ENCODE data around the gene LBP. TPM values are rescaled to one million over a fixed set of nuclear protein-coding genes. Genes with fewer than 3 reads are reported as not detected.

Gene LBP
- total and polyA plus RNA-seq, 2 donors (not counting 1 experiment from before 2014, with no cell fraction given): not detected

- WGBS (ENCODE audit: insufficient coverage): 66% methylated on average over 8 of the region's 8 CpGs
- ATAC-seq (ENCODE audit: low read depth) (no peak), DNase-seq (no peak)
- no peak overlapping the region for H3K4me3 ChIP-seq (ENCODE audit: control extremely low read depth in 1 of 5, extremely low read depth in 1 of 5, insufficient read depth in 1 of 5, low read depth in 2 of 5, low read length in 4 of 5)
- peaks cover 0 to 32% (median 15%) of the 10 kb centered on the region in 4 experiments for H3K27me3 ChIP-seq (replicated peaks in 1 of 4; ENCODE audit: control extremely low read depth in 1 of 4, control insufficient read depth in 3 of 4, insufficient read depth in 4 of 4, low read length in 3 of 4)
- H3K79me2 ChIP-seq (ENCODE audit: control insufficient read depth, insufficient read depth, low read length): no peaks in the 10 kb centered on the region
- CTCF ChIA-PET: no interaction called here
- Mint-ChIP-seq H3K9me3 (ENCODE audit: insufficient read depth) (no peaks in the 10 kb centered on the region), H3K27me3 (peaks cover 77% of the 10 kb centered on the region), H3K4me1 (peaks cover 12% of the 10 kb centered on the region), H3K27ac (no peak overlapping the region), H3K4me3 (no peak overlapping the region)
- intact Hi-C loops (cut with micrococcal nuclease): no loop called here
- H4K20me1 ChIP-seq (ENCODE audit: control insufficient read depth, insufficient read depth, low read length, poor library complexity, severe bottlenecking): no peaks in the 10 kb centered on the region
- TF ChIP-seq CTCF (IDR thresholded peaks at IDR 0.05): no peak
- H3K9me3 ChIP-seq (ENCODE audit: control extremely low read depth in 1 of 3, control insufficient read depth in 2 of 3, insufficient read depth in 1 of 3, low read length in 2 of 3): peaks cover 0 to 6% (median 0%) of the 10 kb centered on the region in 3 donors
- POLR2A ChIA-PET: no interaction called here
- no peaks in the 10 kb centered on the region for H3K36me3 ChIP-seq (replicated peaks in 1 of 2; ENCODE audit: control extremely low read depth in 1 of 2, control insufficient read depth in 1 of 2, extremely low read depth in 1 of 2, insufficient read depth in 2 of 2, low read length in 1 of 2)
- H3K4me1 ChIP-seq (ENCODE audit: control insufficient read depth in 2 of 2, insufficient read depth in 2 of 2, low read length in 2 of 2): peaks cover 4 to 8% of the 10 kb centered on the region in 2 donors
- H3K4me2 ChIP-seq (replicated peaks; ENCODE audit: low read depth, low read length, poor library complexity, severe bottlenecking): no peak overlapping the region
- no peak overlapping the region for H3K9ac ChIP-seq (ENCODE audit: low read length)
- H2AFZ ChIP-seq (ENCODE audit: insufficient read depth, low read depth, low read length, poor library complexity, severe bottlenecking): no peak overlapping the region
- H3K27ac ChIP-seq (ENCODE audit: low read length in 2 of 2): no peak overlapping the region
These were observed 38.8 kb upstream of the LBP start for GRCh38 chr20:38307371-38308046.

DNA sequence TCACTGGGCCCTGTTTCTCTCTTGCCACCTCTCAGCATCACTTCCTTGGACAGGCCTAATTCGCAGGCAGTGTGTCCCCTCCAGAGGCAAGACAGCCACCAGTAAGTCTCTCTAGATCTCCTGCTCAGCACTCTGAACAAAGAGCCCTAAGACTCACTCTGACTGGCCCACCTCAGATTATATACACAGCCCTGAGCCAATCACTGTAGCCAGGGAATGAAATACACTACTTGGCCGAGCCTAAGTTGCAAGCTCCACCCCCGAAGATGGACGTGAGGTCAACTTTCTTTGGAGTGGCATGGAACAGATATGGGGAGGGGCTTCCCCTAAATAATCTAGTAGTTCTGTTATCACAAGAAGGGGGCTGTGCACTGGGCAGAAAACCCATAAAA lies 38.2 kb upstream of the LBP start:
- ChIA-PET POLR2A (no interaction called here), CTCF (no interaction called here)
- no peak overlapping the region for H3K4me3 Mint-ChIP-seq
- Histone ChIP-seq H3K27ac (ENCODE audit: low read length in 2 of 2) (no peak overlapping the region), H3K4me3 (ENCODE audit: control extremely low read depth in 1 of 5, extremely low read depth in 1 of 5, insufficient read depth in 1 of 5, low read depth in 2 of 5, low read length in 4 of 5) (no peak overlapping the region), H3K9ac (ENCODE audit: low read length) (no peak overlapping the region), H3K27me3 (replicated peaks in 1 of 4; ENCODE audit: control extremely low read depth in 1 of 4, control insufficient read depth in 3 of 4, insufficient read depth in 4 of 4, low read length in 3 of 4) (peaks cover 0 to 28% (median 15%) of the 10 kb centered on the region in 4 experiments), H3K36me3 (replicated peaks in 1 of 2; ENCODE audit: control extremely low read depth in 1 of 2, control insufficient read depth in 1 of 2, extremely low read depth in 1 of 2, insufficient read depth in 2 of 2, low read length in 1 of 2) (no peaks in the 10 kb centered on the region), H4K20me1 (ENCODE audit: control insufficient read depth, insufficient read depth, low read length, poor library complexity, severe bottlenecking) (no peaks in the 10 kb centered on the region), H3K4me1 (ENCODE audit: control insufficient read depth in 2 of 2, insufficient read depth in 2 of 2, low read length in 2 of 2) (peaks cover 4 to 8% of the 10 kb centered on the region in 2 donors), H3K79me2 (ENCODE audit: control insufficient read depth, insufficient read depth, low read length) (no peaks in the 10 kb centered on the region), H3K9me3 (ENCODE audit: control extremely low read depth in 1 of 3, control insufficient read depth in 2 of 3, insufficient read depth in 1 of 3, low read length in 2 of 3) (peaks cover 0 to 8% (median 0%) of the 10 kb centered on the region in 3 donors), H3K4me2 (replicated peaks; ENCODE audit: low read depth, low read length, poor library complexity, severe bottlenecking) (no peak overlapping the region), H2AFZ (ENCODE audit: insufficient read depth, low read depth, low read length, poor library complexity, severe bottlenecking) (no peak overlapping the region)
- peaks cover 76% of the 10 kb centered on the region for H3K27me3 Mint-ChIP-seq
- TF ChIP-seq CTCF (IDR thresholded peaks at IDR 0.05): no peak
- no peaks in the 10 kb centered on the region for H3K9me3 Mint-ChIP-seq (ENCODE audit: insufficient read depth)
- H3K27ac Mint-ChIP-seq: no peak overlapping the region
- ATAC-seq (ENCODE audit: low read depth): no peak
- H3K4me1 Mint-ChIP-seq: peaks cover 11% of the 10 kb centered on the region
- no peak for DNase-seq
- WGBS (ENCODE audit: insufficient coverage): 70% methylated on average over 1 of the region's 4 CpGs
- intact Hi-C loops (cut with micrococcal nuclease): no loop called here

Measured in B cell (primary cell).